GM12892 (cell line): ENCODE measurements around the gene GPSM1.

Experiments
- POLR2A ChIP-seq: IDR thresholded peaks from 2 replicates; pipeline ENCODE4 v1.6.1; 2011; ENCODE audit warnings: low read depth, low read length, control low read depth
- TAF1 ChIP-seq: IDR thresholded peaks from 2 replicates; pipeline ENCODE4 v1.6.1; 2011; ENCODE audit warnings: low read depth, mild to moderate bottlenecking, control low read depth, low read length, borderline replicate concordance

- TF ChIP-seq POLR2A (no peak), TAF1 (no peak)
Observed at GRCh38 chr9:136342181-136343120, 15.1 kb downstream of the GPSM1 start.
